ENCODE data around the gene TET1.
"Not testable (repeated sequence)": the region's sequence is repeated elsewhere in the genome, so short reads cannot be mapped to it uniquely, and the experiment has no call there.

TET1 gene
- total RNA-seq, result 9.9 to 11.0 reads per million in 2 donors

DNA sequence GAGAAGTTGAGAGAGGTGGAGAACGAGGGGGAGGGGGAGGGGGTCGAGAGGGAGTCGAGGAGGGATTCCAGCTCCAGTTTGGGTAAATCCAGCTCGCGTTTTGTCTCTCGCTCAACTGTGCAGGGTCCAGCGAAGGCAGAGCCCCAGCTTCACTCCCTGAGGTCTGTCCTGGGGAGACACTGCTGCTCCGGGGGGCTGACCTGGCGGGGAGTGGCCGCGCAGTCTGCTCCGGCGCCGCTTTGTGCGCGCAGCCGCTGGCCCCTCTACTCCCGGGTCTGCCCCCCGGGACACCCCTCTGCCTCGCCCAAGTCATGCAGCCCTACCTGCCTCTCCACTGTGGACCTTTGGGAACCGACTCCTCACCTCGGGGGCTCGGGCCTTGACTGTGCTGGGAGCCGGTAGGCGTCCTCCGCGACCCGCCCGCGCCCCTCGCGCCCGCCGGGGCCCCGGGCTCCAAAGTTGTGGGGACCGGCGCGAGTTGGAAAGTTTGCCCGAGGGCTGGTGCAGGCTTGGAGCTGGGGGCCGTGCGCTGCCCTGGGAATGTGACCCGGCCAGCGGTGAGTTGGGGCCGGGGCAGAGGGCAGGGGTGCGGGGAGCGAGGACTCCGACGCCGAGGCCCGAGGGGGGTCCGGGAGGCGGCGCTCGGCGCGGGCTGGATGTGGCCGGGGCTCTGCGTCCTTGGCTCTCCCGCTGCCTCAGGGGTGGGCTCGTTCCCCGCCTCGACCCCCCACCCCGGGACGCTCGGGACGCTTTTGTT, at the start of gene TET1:
Gene TET1 (plus strand): TSS at position 152 of the 757 bp plus-strand sequence. CDS start 12,002 bp downstream, outside the sequence.
- peak; percentile 11 for DNase-seq

DNA sequence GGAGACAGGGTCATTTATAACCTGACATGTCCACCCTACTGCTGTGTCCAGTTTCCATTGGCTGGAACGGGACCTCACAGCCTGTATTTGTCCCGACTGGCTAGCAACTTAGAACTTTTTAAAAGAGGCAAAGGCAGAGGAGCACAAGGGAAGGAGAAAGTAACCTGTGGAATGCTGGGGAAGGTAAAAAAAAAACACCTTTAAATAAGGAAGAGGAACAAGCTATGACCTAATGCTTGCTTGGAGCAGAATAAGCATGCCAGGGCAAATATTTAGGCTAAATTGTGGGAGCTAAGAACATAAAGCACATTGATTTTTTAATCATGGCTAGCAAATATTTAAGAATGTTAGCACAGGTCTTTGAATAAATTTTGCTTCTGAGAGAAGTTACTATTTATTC, 43.9 kb upstream of the TET1 start:
- not testable (repeated sequence) for DNase-seq

GRCh38 chr10:68516766-68517165, 43.4 kb upstream of the TET1 start:
- no peak for DNase-seq

DNA sequence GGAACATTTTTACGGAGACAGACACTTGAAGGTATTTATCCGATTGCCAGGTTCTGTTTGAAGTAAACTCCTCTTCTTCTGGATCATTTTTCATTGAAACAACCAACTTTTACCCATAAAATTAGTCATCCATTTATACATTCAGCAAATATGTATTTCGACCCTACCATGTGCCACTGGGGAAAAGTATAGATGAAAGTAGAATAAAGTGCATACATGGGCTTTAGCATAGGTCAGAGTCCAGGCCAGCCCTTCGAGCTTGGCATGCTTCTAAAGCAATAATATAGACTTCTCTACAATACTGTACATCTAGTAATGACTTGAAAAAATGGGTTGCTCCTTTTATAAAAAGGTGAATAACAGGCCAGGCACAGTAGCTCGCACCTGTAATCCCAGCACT, 42.9 kb upstream of the TET1 start:
- DNase-seq, result no peak

DNA sequence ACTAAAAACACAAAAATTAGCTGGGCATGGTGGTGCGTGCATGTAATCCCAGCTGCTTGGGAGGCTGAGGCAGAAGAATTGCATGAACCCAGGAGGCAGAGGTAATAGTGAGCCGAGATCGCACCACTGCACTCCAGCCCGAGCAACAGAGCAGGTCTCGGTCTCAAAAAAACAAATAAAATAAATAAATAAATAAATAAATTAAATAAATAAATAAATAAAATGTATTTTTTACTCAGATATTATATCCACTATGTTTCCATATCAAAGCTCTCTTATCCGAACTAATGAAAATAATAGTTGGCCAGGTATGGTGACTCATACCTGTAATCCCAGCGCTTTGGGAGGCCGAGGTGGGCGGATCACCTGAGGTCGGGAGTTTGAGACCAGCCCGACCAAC, 41.5 kb upstream of the TET1 start:
- not testable (repeated sequence) for DNase-seq

GRCh38 chr10:68525490-68526038, 34.6 kb upstream of the TET1 start:
- DNase-seq, result not testable (repeated sequence)

DNA sequence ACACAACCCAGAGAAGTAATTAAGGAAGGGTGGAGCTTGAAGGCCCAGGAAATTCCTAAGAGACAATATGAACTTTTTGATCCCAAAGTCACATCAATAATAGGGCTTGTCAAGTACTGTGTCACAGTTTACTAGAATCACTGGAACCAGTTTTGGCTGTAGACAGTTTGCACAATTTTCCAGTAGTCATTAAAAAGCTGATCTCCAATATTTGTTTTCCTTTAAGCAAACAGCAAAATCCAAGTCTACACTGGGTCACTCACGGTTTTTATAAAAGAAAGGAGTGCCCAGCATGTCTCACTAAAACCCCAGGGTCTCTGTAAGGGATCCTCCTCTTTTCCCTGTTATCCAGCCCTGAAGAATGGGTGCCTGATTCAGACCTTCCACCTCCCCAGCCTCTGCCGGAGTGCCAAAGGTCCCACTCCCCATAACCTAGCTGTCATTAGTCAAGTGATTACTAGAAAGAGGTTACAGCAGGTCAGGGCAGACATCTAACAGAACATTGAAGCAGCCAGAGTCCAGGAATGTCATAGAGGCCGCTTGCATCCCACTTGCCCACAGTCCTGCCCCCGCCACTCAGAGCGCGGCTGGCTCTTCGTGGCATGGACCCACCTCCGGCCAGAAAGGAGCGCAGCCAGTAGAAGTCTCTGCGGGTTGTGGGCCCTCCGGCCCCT, 33.4 kb upstream of the TET1 start:
- DNase-seq, result no peak

GRCh38 chr10:68536973-68537372, 23.2 kb upstream of the TET1 start:
- no peak for DNase-seq

- DNase-seq, result no peak
These were observed 22.3 kb upstream of the TET1 start for GRCh38 chr10:68537796-68538195.

DNA sequence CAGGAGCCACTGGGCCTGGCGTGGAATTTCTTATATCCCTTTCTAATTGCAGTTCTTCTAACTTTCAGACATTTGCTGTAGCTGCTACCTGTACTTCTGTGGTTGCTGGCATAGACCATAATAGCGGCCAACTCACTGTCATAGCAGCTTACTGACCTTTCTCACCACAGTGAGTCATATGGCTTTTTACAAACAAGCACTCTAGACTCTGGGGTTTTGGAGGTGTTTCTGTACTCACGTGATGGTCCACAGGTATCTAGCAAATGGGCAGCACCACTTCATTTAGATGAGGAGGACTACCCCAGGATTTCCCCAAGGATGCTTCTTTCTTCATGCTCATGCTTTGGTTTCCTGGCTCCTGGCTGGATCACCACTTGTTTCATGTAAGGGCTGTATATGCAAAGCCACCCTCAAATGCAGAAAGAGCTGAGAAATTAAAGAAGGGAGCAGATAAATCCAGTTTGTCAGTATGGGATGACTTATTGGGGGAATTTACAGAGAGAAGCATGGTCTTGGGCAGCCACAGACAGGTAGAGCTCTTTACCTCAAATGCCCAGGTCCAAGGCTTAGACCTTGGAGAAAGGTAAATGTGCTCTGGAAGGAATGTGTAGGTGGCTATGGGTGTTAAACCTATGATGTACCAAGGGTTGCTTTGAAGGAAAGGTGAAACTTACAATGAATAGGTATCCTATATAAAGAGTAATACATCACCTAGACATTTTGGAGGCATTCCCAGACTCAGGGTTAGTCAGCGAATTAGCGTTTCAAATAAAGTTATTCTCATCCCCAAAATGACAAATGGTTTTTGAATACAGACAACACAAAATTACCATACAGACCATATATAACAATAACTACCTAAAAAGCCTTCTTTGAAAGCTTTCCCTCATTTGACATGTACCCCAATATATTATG, 16.9 kb upstream of the TET1 start:
- DNase-seq, result no peak

DNA sequence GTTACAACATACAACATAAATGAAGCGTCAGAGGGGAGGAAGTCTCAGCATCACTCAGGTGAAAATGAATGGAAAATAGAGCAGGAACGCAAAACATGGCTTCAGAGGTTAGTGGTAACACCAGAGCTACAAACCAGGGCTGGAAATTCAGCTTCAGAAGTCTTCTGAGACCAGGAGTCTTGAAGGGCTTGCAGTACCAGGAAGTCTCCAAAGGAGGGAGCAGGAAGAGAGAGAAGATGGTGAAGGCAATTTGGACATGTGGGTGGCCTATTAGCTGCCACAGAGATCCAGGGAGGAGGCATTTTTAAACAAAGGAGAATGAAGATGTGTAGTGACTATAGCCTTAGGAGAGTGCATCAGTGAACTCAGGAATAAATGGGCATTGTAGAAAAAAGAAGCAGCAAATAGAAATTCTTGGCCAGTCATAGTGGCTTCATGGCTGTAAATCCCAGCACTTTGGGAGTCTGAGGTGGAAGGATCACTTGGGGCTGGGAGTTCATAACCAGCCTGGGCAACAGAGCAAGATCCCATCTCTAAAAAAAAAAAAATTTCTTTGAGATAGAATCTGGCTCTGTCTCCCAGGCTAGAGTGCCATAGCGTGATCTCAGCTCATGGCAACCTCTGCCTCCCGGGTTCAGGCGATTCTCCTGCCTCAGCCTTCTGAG, 9.3 kb upstream of the TET1 start:
- DNase-seq, result no peak

GRCh38 chr10:68553138-68553537, 7.0 kb upstream of the TET1 start:
- no peak for DNase-seq

GRCh38 chr10:68553599-68553998, 6.5 kb upstream of the TET1 start:
- DNase-seq, result no peak

- no peak for DNase-seq
These were observed 1.7 kb upstream of the TET1 start for GRCh38 chr10:68558478-68558877.

GRCh38 chr10:68559251-68559650, 886 bp upstream of the TET1 start:
- DNase-seq, result no peak

DNA sequence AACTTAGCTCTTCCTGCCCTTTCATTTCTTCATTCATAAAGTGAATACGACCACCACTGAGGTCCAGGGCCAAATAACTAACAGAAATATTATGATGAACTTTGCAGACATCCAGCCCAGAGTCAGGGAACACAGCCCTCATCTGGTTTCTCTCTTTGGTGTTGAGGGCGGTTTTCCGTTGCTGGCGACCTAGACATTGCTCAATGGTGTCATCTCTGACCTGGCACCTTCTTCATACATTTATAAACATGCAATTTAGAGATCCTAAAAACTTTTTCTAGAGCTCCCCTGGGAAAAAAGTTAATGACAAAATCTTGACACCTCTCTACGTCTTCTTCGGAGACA, 324 bp upstream of the TET1 start:
- no peak for DNase-seq

DNA sequence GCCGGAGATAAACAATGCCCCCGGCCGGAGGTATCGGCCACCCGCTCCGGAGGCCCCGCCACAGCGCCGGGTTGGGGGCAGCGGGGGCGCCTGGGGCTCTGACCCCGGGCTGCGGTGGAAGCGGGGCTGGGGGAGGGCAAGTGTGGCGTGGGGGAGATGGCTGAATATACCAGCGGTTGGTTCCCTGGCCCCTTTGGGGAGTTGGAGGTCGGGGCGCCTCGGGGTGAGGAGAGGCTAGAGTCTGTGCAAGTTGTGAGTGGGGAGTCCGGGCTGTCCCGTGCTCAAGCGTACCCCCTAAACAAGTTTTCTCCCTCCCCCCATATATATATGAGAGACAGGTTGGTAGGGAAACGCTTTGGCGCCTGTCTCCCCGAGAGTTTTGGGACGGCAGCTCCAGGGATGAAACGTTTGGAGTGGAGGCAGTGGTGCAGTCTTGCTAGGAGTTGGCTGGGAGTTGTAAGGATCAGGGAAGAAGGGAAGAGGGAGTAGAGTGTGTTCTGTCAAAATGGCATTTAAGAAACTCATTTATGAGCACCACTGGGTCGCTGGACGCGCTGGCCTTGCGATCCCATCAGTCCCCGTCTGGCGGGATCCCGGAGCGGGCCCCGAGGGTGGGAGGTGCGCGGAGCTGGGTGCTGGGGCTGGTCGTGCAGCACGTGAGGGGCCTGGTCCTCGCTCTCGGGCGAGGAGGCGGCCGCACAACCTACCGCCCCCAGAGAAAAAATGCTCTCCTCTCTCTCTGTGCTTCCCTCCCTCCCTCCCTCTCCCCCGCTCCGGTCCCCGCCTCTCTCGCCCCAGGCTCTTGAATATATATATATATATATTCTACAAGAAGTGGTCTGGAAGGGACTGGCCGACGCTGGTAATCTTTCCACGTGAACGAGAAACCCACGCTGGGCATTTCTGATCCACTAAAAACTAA, 1.1 kb downstream of the TET1 start:
- no peak for DNase-seq

DNA sequence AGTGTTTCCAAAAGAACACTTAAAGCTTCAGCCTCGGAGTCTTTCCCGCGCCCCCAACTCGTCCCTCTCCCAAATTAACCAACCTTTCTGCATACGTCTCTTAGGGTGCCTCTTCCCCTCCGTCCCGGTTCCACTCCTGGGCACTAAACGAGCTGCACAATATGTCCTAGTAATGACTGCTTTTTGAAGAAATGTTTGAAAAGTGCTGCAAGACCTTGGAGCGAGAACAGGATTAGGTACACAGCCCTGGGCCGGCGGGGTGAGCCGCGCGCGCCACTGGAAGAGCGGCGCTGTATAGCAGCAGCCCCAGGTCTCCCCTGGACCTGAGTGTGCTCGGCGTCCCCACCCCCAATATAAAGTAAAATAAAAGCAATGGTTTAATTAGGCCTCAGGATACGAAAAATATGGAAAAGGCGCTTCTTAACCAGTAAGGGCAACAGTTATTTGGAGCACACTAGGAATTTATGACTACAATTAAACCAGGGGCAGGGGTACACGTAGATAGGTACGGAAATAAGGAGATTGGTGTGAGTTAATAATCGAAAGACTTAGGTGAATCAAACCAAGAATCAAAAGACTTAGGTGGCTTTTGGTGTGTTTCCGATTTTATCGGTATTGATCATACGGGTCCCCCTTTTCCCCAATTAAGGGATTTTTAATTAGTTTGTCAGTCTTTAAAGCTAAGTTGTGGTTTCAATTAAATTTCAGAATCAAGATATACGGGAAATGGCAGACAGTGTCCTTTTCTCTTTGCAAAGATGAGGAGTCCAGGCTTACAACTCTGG, 1.9 kb downstream of the TET1 start:
- no peak for DNase-seq

- no peak for DNase-seq
These were observed 2.8 kb downstream of the TET1 start for GRCh38 chr10:68562661-68563570.
